ENCODE data around the gene VPS35L.
"Not testable (repeated sequence)": the region's sequence is repeated elsewhere in the genome, so short reads cannot be mapped to it uniquely, and the experiment has no call there.

Gene VPS35L

DNA sequence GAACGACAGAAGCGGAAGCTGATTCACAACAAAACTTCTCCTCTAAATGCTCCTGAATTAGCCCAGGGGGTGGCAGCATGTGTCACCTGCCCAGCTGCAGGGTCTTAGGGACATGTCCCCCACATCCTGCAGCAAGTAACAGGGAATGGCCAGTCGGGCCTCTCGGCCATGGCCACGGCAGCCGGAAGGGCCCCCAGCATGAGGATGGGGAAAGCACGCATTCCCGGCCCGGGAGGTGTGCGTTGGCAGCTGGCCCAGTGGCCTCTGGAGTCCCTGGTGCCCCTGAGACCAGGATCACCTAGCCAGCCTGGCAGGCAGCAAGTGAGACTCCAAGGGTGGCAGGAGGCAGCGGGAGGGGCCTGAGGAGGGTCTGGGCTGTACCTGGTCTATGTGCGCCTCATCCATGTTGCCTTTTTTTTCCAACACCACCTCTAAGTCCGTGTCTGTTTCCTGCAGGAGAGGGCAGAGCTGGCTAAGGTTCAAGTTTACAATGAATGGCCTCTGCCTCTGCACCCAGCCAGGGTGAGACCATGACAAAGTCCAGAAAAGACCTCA is 155.6 kb downstream of the VPS35L start:
- DNase-seq (ENCODE audit: low read depth in 2 of 2) = no peak

DNA sequence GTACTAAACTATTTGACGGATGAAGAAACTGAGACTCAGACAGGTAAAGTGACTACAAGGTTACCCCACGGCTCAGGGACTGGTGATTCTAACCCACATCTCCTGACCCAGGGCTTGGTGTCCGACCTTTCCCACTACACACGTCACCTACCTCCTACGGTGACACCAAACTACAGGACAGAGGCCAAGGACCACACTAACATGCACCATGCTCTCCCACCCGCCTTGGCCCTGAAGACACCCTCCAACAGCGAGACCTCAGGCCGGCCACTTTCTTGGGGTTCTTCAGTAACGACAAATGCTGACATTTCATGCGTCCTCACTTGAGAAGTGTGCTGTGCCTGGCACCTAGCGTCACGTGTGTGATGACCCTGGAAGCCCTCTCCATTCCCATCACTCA is 156.1 kb downstream of the VPS35L start:
- DNase-seq (ENCODE audit: low read depth in 2 of 2) = no peak

DNA sequence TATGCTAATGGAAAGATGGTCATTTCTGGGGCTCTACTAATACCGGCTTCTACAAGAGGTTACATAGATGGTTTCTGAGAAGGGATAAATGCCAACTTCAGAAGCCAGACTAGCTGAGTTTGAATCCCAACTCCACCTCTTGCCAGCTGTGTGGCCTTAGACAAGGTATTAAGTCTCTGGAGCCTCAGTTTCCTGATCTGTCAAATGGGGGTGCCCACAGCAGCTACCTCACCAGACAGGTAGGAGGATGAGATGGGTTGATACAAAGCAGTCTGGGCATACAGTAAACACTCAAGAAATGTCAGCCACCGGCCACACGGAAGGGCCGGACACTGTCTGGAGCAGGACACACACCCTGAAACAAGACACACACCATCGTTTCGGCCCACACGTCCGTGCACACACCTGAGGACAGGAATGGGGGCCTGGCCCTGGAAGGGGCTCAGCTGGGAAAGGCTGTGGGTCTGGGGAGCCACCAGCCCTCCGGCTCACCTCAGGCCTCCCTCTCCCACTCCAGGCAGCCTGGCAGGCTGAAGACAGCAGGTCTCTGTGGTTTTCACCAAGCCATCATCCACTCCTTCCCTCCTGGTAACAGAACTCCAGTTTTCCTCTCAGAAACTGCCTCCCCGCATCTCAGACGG is 157.0 kb downstream of the VPS35L start:
- DNase-seq (ENCODE audit: low read depth in 2 of 2) = no peak

DNA sequence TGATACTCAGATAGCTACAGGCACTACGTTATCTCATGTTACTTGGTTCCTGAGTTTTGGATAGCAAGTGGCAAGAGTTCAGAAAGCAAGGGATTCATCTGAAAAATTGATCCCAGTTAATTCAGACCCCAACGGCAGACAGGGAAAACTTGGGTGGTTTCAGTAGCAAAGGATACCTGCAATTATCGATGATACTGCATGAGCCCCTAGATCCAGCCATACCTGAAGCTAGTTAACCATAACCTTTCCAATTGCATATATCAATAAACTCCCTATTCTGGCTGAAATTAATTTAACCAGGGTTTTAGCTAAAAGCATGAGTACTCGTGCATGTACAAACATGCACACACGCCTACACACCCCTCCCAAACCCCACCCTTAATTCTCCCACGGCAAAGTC is 158.2 kb downstream of the VPS35L start:
- DNase-seq (ENCODE audit: low read depth in 2 of 2) = no peak

DNA sequence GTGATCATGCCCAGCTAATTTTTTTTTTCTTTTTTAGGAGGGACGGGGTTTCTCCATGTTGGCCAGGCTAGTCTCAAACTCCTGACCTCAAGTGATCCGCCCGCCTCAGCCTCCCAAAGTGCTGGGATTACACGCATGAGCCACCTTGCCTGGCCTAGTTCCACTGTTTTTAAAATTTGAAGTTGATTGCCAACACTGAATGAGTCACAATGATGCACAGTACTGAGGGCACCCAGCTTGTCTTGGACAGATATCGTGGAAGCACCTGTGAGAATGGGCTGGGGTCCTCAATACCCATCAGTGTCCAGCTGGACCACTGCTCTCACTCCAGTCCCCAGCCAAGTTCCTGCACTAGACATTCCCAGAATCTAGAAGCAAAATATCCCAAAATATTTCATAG is 160.1 kb downstream of the VPS35L start:
- DNase-seq (ENCODE audit: low read depth in 2 of 2) = no peak

DNA sequence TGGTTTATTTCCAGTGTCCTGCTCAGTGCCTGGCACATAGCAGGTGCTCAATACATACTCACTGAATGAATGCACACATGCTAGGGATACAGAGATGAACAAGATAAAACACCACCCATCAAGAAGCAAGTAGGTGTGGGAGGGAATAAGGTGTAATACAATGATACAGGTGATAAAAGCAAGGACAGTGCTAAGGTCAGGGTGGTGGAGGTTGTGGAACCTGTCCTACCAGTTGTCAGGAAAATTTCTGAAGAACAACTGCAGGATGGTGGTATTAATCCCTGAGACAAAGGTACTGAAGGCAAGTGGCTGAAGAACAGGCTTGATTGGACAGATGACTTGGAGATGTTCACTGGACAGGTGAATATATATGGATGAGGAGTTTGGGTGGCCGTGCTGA is 160.7 kb downstream of the VPS35L start:
- DNase-seq (ENCODE audit: low read depth in 2 of 2) = no peak

DNA sequence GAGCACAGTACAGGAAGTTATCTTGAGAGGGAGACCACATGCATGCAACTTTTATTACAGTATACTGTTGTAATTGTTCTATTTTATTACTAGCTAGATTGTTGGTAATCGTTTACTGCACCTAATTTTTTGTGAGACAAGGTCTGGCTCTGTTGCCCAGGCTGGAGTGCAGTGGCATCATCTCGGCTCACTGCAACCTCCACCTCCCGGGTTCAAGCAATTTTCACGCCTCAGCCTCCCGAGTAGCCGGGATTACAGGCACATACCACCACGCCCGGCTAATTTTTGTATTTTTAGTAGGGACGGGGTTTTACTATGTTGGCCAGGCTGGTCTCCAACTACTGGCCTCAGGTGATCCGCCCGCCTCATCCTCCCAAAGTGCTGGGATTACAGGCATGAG is 161.2 kb downstream of the VPS35L start:
- DNase-seq (ENCODE audit: low read depth in 2 of 2) = not testable (repeated sequence)

DNA sequence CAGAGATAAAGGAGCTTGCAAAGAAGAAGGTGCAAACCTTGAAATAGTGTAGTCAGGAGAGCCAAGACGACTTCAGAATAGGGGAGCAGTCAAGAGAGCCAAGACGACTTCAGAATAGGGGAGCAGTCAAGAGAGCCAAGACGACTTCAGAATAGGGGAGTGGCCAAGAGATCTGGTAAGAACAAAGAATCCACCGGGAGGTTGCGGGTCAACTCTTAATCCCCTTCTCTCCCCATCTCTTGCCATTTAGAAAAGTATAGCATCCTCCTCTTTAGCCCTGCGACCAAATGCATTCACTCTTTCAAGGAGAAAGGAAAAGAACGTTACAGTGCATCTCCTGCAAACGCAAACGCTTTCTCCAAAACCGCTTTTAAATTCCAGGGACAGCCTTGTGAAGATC is 161.8 kb downstream of the VPS35L start:
- DNase-seq (ENCODE audit: low read depth in 2 of 2) = no peak

DNA sequence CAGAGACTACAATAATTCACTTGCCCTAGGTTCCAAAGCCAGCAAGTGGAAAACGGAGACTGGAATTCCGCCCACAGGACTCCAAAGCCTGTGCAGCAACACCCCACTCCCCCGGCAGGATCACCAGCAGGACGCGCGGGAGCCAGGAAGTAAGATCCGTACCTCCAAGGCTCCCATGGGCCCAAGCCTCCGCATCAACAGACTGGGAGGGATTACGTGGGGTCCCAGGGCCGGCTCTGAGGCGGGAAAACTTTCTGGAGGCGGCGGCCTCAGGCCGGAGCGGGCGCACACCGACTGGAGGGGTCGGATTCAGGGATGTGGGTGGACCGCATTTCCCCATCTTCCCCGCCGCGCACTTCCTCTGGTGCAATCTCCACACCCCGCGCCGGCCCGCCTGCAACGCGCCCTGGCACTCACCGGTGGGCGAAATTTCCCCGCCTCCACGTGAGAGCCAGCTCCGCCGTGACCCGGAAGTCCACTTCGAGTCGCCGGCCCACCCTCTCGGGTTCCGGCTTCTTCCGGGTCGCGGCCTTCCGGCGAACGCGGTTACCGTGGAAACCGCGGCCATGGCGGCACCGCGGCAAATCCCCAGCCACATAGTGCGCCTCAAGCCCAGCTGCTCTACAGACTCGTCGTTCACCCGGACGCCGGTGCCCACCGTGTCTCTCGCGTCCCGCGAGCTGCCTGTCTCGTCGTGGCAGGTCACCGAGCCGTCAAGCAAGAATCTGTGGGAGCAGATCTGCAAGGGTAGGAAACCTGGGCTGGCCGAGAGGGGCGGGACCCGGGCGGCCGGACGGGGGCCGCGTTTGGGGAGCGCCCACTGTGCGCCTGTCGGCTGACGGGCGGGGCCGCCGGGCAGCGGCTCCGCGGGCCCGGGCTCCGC is 162.5 kb downstream of the VPS35L start, which contains the start of the genes IQCK and KNOP1:
Gene IQCK (plus strand): TSS at position 531 of the 883 bp plus-strand sequence. CDS start 36 bp downstream, at position 567.
Gene KNOP1 (minus strand): TSS at position 487 of the 883 bp plus-strand sequence. CDS start 3,192 bp downstream, outside the sequence.
- DNase-seq (ENCODE audit: low read depth in 2 of 2) = peak; percentile 59 to 61

DNA sequence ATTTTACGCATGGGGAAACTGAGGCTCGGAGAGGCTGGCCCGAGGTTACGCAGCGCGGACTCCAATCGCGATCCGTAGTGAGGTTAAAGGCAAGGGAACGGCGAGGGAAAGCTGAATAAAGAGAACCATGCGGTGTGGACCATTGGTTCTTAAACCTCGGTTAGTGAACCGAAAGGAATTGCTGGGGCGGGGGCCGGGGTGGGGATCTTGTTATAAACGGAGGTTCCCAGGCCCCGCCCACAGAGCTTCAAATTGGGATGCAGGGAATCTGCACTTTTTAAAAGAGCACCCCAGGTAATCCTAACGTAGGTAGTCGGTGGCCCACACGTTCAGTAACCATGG is 163.1 kb downstream of the VPS35L start:
- no peak for DNase-seq (ENCODE audit: low read depth in 2 of 2)

DNA sequence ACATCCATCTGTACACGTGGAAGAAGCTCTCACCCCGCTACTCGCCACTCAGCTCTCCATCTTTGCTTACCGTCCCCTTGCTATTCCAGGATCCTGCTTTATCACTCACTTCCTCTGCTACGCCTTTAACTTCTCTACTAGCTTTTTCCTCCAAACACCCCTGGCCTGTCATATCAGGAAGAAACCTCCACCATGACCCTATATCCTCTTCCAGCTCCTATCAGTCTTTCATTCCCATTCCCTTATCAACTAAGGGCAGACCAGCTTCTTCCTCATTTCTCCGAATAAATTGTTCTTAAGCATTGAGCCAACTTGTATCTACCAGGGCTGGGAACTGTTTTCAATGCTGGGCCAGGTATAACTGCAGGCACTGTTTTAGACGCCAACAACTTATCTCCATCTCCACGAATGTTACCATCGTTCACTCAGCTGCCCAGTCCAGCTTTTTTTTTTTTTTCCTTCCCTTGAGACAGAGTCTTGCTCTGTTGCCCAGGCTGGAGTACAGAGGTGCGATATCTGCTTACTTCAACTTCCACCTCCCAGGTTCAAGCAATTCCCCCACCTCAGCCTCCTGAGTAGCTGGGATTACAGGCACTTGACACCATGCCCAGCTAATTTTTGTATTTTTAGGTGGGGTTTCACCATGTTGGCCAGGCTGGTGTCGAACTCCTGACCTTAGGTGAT is 166.9 kb downstream of the VPS35L start:
- no peak for DNase-seq (ENCODE audit: low read depth in 2 of 2)

DNA sequence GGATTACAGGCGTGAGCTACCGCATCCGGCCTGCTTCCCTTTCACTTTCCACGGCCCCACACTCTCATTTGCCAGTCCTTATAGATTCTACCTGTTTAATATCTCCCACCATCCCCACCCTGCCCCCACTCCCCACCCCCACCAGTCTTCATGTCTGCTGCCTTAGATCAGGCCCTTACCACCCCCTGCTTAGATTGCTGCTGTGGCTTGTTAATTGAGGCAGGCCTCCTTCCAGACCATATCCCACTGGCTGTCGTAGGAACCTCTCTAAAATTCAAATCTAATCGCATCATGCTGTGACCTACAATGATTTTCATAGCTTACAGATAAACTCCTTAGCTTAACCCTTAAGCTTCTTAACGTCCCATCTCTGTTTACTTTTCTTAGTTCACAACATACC is 167.5 kb downstream of the VPS35L start:
- DNase-seq (ENCODE audit: low read depth in 2 of 2) = no peak

DNA sequence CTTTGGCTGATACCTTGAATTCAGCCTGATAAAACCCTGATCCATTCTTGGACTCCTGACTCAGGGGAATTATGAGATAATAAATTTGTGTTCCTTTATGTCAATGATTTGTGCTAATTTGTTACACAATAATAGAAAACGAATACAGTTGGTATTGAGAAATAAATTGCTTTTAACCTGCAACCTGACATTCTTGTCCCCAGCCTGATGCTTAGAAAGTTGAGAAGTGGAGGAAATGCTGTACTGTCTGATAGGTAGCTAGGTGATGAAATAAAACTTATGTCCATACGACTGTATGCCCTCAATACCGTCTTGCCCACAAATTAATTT is 173.1 kb downstream of the VPS35L start:
- no peak for DNase-seq (ENCODE audit: low read depth in 2 of 2)

DNA sequence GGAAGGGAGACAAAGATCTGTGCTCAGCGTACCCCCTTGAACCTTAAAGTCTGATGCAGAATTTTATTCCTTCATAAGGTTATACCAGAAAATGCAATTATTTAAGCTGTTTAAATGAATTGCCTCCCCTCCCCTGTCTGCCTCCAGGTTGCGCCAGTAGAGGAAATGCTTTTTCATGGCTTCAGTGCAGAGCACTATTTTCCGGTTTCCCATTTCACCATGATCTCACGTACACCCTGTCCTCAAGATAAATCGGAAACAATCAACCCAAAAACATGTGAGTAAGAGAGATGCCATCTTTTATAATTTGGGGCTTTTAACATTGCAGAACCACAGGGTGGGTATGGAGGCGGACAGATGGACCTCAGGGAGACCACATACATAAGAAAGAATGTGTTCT is 178.0 kb downstream of the VPS35L start:
- DNase-seq (ENCODE audit: low read depth in 2 of 2) = no peak

DNA sequence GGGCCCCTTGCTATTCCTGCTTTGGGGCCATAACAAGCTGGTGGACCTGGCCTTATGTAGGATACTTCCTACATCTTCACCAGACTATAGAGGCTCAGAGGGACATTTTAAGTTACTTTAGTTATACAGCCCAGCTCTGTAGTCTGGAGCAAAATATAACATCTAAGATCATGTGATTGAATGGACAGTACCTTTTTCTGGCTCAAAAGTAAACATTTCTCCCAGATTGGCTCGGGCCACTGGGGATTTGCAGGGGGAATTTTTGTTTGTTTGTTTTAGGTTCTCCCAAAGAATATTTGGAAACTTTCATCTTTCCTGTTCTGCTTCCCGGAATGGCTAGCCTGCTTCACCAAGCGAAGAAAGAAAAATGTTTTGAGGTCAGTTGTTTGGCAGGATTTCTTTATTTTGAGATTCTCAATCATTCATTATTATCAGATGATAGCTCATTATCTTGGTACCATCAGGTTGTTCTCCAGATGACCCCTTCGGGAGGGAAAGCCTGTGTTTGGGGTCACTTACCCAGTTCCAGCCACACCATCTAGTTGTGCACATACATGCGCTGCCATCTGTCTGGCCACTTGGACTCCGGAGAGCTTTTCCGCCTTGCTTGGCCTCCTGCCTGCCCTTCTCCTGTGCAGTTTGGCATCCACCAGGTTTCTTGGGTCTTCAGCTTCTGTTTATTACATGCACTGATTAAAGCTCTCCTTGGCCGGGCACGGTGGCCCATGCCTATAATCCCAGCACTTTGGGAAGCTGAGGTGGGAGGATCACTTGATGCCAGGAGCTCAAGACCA is 179.8 kb downstream of the VPS35L start:
- no peak for DNase-seq (ENCODE audit: low read depth in 2 of 2)

DNA sequence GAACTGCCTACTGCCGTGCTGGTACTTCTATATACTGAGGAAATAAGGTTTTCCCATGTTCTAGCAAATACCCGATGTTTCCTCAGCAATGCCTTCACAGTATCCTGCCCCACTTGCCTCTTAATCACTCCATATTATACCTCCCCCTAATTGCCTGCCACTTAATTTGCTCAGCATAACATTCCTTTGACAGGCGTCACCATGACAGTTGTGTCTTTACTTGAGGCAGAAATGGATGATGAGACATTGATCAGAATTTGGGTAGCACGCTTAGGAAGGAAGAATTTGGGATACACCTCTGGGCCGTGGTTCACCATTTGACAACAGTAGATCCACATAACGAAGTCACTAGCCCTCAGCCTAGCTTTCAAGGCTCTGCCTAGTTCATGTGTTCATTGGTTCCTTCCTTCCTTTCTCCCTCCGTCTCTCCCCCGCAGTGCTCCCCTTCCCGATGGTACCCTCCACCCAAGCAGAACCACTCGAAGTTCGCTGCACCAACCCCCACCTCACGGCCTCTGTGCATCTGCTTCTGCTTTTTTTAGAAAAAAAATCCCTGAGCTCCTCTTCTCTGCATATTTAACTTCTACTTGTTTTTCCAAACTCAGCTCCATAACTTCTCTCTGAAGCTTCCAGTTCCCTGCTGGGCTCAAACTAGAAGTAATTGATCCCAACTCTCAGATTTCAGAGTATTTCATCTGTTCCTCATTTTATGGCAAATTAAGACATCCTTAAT is 182.0 kb downstream of the VPS35L start:
- DNase-seq (ENCODE audit: low read depth in 2 of 2) = no peak

DNA sequence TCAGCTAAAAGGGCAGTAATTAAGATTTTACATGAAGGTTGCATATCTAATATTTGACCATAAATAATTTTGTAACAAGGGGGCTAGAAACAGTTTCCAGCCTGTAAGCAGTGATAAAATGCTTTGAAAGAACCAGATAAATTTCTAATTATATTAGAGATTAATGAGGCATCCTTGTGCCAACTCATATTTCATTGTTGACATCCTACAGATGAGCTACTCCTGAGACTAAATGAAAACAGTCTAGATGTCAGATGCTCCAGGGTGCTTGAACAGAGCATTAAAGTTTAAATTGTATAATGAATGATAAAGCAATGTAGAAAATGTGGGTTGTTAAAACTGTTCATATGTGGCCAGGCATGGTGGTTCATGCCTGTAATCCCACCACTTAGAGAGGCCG is 185.9 kb downstream of the VPS35L start:
- no peak for DNase-seq (ENCODE audit: low read depth in 2 of 2)

DNA sequence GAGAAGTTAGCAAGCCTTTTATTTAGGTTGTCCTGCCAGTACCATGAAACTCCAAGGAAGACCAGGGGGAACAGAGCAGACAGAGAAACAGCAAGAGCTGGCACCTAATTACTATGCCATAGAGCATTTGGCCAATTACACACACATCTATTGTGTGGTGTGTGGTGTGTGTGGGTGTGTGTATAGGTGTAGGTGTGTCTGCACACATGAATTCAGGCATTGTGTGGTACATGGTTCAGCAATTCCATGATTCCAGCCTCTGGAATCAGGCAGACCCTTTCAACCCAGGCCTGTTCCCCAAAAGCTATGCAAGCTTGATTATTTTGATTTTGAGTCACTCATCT is 188.3 kb downstream of the VPS35L start:
- no peak for DNase-seq (ENCODE audit: low read depth in 2 of 2)

DNA sequence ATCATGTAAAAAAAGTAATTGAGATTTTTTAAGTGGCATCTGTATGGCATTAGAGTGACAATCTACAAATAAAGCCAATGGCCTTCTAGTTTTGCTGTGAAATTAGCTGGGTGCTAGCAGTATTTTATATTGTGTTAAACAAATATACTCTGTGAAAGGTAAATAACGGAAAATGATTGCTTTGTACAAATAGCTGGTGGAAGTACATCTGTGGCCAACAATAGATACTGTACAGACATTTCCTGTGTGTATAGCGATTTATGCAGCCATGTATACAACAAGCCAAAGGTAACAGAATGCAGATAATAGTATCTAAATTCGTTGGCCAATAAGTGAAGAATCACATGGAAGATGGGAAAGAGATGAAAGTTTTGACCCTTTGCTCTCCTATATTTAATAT is 189.2 kb downstream of the VPS35L start:
- no peak for DNase-seq (ENCODE audit: low read depth in 2 of 2)

DNA sequence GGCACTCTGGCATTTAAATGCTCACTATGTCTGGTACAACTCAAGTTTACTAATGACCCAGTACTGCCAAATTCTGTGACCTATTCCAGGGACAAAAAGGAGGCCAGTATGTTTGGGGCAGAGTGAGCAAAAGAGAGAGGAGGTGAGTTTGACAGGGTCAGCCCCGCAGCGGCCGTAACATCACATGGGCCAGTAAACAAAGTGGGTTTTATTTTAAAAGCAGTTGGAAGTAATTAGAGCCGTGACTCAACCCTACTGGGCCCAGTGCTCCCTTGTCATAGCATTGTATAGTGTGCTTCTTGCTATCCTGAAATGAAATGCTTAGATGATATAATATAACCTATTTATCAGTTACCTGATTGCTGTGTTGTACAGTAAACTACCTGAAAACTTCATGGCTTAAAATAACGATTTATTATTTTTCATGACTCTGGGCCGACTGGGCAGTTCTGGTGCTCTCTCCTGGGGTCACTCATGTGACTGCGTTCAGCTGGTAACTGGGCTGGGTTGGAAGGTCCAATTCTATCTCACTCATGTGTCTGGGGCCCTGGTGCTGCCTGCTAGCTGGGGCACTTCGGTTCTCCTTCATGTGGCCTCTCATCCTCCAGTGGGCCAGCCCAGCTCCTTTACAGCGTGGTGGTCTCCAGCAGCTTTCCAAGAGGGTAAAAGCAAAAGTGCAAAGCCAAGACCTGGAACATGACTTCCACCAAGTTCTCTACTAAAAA is 189.9 kb downstream of the VPS35L start:
- DNase-seq (ENCODE audit: low read depth in 2 of 2) = no peak

All from fibroblast of skin of left quadriceps (primary cell).